BE2C (cell line): ENCODE results near the gene OXT.
"Not testable (repeated sequence)": the region's sequence is repeated elsewhere in the genome, so short reads cannot be mapped to it uniquely, and the experiment has no call there.

Source experiments
- DNase-seq: peaks from one replicate; pipeline ENCODE4 v3.0.0-alpha.2; 2020
- H3K27me3 ChIP-seq: fragments of 250-450 bp; sonication (Bioruptor Pico); 2 replicates; pipeline ENCODE4 v1.5.1; 2020; ENCODE audit warnings: mild to moderate bottlenecking
- H3K36me3 ChIP-seq: fragments of 250-450 bp; sonication (Bioruptor Pico); 2 replicates; pipeline ENCODE4 v1.5.1; 2020; ENCODE audit warnings: mild to moderate bottlenecking
- H3K4me1 ChIP-seq: fragments of 250-450 bp; sonication (Bioruptor Pico); 2 replicates; pipeline ENCODE4 v1.5.1; 2020
- H3K4me3 ChIP-seq: 2 replicates; pipeline ENCODE4 v1.5.1; 2011; ENCODE audit warnings: low read depth, low read length
- H3K9me3 ChIP-seq: fragments of 250-450 bp; sonication (Bioruptor Pico); 2 replicates; pipeline ENCODE4 v1.5.1; 2020
- CTCF ChIP-seq: IDR thresholded peaks from 2 replicates; pipeline ENCODE4 v1.5.1; 2012; ENCODE audit warnings: mild to moderate bottlenecking, low read depth, low read length

OXT gene

DNA sequence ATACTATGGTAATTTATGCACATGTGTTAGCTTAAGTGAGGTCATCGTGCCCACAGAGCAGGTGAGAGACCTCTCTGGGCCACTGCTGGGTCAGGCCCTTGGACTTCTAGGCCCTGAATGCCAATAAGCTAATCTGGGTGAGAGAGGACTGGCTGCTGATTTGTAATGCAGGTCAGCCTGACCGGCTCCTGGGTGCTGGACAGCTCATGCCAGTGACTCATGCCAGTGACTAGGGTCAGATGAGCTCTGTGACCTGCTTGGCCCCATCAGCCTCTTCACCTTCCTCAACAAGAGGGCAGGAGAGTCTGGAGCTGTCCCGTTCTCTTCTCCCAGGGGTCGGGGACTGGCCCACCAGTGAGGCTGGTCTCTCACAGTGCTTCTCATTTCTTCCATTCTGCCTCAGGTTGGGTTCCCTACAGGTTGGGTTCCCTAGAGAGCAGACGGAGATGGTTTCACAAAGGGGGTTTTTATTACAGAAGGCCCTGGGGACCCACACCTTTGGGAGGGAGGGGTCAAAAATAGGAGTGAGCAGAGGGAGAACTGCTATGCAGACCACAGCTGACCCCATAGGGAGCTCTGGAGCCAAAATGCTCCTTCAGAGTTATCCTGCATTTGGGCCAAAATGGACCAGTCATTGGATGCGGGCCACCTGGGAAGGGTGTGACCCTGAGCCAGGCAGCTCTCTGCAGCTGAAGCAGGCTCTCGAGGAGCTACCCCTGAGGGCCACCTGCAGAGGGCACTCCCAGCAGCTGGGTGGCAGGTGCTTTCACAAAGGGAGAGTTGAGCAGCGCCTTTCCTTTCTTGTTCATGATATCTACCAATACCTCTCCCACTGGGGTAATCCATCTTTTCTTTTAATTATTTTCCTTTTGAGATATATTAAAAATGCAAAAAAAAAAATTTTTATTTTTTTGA is 2.2 kb upstream of the OXT start:
- Histone ChIP-seq H3K4me3 (no peak overlapping the region), H3K9me3 (no peaks in the 10 kb centered on the region), H3K36me3 (no peaks in the 10 kb centered on the region), H3K27me3 (peaks cover 9% of the 10 kb centered on the region; the same call in 1 of the 2 replicates), H3K4me1 (no peaks in the 10 kb centered on the region)
- TF ChIP-seq CTCF = peak; percentile 28
- DNase-seq = no peak

- Histone ChIP-seq H3K4me3 (no peak overlapping the region), H3K4me1 (no peaks in the 10 kb centered on the region), H3K36me3 (no peaks in the 10 kb centered on the region), H3K27me3 (peaks cover 9% of the 10 kb centered on the region; the same call in 1 of the 2 replicates), H3K9me3 (no peaks in the 10 kb centered on the region; the same call in 1 of the 2 replicates)
- TF ChIP-seq CTCF = no peak
- DNase-seq = no peak
Observed at GRCh38 chr20:3070725-3071124, 695 bp upstream of the OXT start.

DNA sequence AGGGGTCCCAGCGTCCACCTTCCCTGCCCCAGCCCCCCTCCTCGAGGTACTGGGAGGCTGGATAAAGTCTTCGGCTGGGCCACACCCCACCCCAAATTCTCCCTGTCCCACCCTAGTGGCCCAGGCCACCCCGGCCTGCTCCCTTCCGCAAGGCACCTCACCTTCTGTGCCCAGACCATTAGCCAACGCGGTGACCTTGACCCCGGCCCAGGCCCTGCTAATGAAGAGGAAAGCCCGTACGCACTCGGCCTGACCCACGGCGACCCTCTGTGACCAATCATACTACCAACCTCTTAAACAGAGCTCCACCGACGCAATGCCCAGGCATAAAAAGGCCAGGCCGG is 182 bp upstream of the OXT start:
- Histone ChIP-seq H3K36me3 (no peaks in the 10 kb centered on the region), H3K4me3 (no peak overlapping the region), H3K9me3 (no peaks in the 10 kb centered on the region; the same call in 1 of the 2 replicates), H3K27me3 (peaks cover 9% of the 10 kb centered on the region; the same call in 1 of the 2 replicates), H3K4me1 (no peaks in the 10 kb centered on the region)
- TF ChIP-seq CTCF = no peak
- DNase-seq = no peak

DNA sequence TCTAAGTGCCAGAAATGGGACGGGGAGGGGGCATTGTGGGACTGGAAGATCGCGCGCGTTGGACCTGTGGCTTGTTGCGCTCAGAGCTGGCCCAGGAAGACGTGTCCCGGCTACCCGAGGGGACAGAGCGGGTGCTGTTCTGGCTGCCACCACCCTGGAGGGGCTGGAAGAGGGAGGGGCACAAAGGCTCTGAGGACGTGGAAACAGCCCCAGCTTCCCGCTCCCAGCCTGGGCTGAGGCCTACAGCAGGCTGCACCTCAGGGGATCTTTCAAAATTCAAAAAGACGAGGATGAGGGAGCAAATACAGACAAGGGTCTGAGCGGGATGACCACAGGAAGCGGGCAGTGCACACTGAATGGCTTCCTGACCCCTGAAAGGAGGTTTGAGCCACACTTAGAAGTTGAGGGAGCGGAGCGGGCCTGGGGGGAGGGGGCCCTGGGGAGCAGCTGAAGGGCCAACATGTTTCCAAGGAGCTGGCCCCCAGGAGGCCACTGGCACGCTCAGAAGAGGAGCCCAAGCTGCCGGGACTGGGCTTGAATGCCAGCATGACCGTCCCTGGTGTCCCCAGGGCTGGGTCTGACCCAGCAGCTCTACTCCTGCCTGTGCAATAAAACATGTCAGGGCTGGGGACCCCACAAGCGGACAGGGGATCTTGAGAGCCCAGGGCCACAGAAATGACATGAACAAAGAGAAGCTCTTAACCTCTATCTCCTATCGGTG is 1.3 kb downstream of the OXT start:
- peaks cover 6% of the 10 kb centered on the region; the same call in 1 of the 2 replicates for H3K27me3 ChIP-seq
- no peaks in the 10 kb centered on the region for H3K4me1 ChIP-seq
- H3K9me3 ChIP-seq = no peaks in the 10 kb centered on the region; the same call in 1 of the 2 replicates
- DNase-seq = no peak
- H3K4me3 ChIP-seq = no peak overlapping the region
- no peak for TF ChIP-seq CTCF
- H3K36me3 ChIP-seq = no peaks in the 10 kb centered on the region

GRCh38 chr20:3073251-3073643 is 1.8 kb downstream of the OXT start:
- H3K27me3 ChIP-seq, H3K4me1 ChIP-seq, H3K4me3 ChIP-seq, H3K36me3 ChIP-seq, DNase-seq, H3K9me3 ChIP-seq: not testable (repeated sequence)

- Histone ChIP-seq H3K4me3 (no peak overlapping the region), H3K9me3 (no peaks in the 10 kb centered on the region; the same call in 1 of the 2 replicates), H3K36me3 (no peaks in the 10 kb centered on the region), H3K27me3 (peaks cover 14% of the 10 kb centered on the region), H3K4me1 (no peaks in the 10 kb centered on the region)
- no peak for DNase-seq
- TF ChIP-seq CTCF = no peak
Observed at GRCh38 chr20:3074812-3075211, 3.4 kb downstream of the OXT start.

GRCh38 chr20:3075315-3075714 is 3.9 kb downstream of the OXT start:
- not testable (repeated sequence) for H3K4me3 ChIP-seq, DNase-seq, H3K36me3 ChIP-seq, H3K9me3 ChIP-seq, H3K4me1 ChIP-seq
- H3K27me3 ChIP-seq = peaks cover 14% of the 10 kb centered on the region
